ENCODE results near the gene DRC7.

DNA sequence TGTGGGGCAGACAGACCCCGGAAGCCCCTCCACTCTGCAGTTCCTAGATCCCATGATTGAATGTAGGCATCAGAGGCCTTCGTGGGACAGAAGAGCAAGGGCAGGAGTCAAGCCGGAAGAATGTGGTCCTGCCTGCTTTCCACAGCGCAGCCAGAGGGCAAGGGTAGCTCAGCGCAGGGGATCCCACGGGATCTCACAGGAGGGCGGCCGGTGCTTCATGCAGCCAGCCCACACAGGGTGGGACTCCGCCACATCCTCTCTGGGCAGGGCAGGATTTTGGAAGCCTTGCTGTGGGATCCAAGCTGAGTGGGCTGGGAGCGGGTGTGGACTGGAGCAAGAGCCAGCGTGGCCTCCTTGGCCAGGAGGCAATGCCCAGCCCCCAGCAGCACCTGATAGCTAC, 54.0 kb downstream of the DRC7 start:
- TF ChIP-seq, protein P1, sequence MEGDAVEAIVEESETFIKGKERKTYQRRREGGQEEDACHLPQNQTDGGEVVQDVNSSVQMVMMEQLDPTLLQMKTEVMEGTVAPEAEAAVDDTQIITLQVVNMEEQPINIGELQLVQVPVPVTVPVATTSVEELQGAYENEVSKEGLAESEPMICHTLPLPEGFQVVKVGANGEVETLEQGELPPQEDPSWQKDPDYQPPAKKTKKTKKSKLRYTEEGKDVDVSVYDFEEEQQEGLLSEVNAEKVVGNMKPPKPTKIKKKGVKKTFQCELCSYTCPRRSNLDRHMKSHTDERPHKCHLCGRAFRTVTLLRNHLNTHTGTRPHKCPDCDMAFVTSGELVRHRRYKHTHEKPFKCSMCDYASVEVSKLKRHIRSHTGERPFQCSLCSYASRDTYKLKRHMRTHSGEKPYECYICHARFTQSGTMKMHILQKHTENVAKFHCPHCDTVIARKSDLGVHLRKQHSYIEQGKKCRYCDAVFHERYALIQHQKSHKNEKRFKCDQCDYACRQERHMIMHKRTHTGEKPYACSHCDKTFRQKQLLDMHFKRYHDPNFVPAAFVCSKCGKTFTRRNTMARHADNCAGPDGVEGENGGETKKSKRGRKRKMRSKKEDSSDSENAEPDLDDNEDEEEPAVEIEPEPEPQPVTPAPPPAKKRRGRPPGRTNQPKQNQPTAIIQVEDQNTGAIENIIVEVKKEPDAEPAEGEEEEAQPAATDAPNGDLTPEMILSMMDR (IDR thresholded peaks at IDR 0.05; ENCODE audit: low read depth, low read length): no peak
- no peak for TF ChIP-seq EZH2phosphoT487 (IDR thresholded peaks at IDR 0.05; ENCODE audit: low read depth)

All from OCI-LY3 (cell line).